HuH-7.5 (cell line): ENCODE results near the gene GPR161.

ENCODE experiments used
- DNase-seq: peaks from one replicate; pipeline ENCODE4 v3.0.0; 2011; ENCODE audit warnings: low spot score

Gene GPR161

GRCh38 chr1:168146626-168147025 lies 9.9 kb upstream of the GPR161 start:
- DNase-seq = no peak

GRCh38 chr1:168146160-168146539 lies 9.4 kb upstream of the GPR161 start:
- DNase-seq = no peak

GRCh38 chr1:168145184-168146159 lies 8.7 kb upstream of the GPR161 start:
- peak; percentile 77 for DNase-seq

- no peak for DNase-seq
These were observed 5.2 kb upstream of the GPR161 start for GRCh38 chr1:168141871-168142385.

GRCh38 chr1:168139070-168139469 lies 2.3 kb upstream of the GPR161 start:
- DNase-seq = no peak

- DNase-seq = no peak
These were observed 1.4 kb upstream of the GPR161 start for GRCh38 chr1:168138134-168138533.

- no peak for DNase-seq
These were observed 738 bp upstream of the GPR161 start for GRCh38 chr1:168137515-168137821.

GRCh38 chr1:168135921-168136708 lies 615 bp downstream of the GPR161 start:
- DNase-seq = peak; percentile 28

GRCh38 chr1:168135116-168135920 lies 1.4 kb downstream of the GPR161 start:
- no peak for DNase-seq

GRCh38 chr1:168134642-168135041 lies 2.1 kb downstream of the GPR161 start:
- DNase-seq = no peak

- DNase-seq = no peak
These were observed 2.6 kb downstream of the GPR161 start for GRCh38 chr1:168134132-168134531.

GRCh38 chr1:168129933-168130332 lies 6.8 kb downstream of the GPR161 start:
- no peak for DNase-seq

GRCh38 chr1:168127503-168127902 lies 9.2 kb downstream of the GPR161 start:
- DNase-seq = no peak

- DNase-seq = no peak
These were observed 11.7 kb downstream of the GPR161 start for GRCh38 chr1:168125051-168125450.

GRCh38 chr1:168121401-168122011 lies 15.2 kb downstream of the GPR161 start:
- DNase-seq = no peak

- DNase-seq = no peak
These were observed 17.0 kb downstream of the GPR161 start for GRCh38 chr1:168119750-168120149.

- DNase-seq = no peak
These were observed 20.4 kb downstream of the GPR161 start for GRCh38 chr1:168116327-168116799.

- DNase-seq = no peak
These were observed 21.9 kb downstream of the GPR161 start for GRCh38 chr1:168114845-168115244.

- DNase-seq = no peak
These were observed 23.9 kb downstream of the GPR161 start for GRCh38 chr1:168112673-168113305.

GRCh38 chr1:168110896-168111545 lies 25.7 kb downstream of the GPR161 start:
- DNase-seq = no peak

- no peak for DNase-seq
These were observed 30.5 kb downstream of the GPR161 start for GRCh38 chr1:168106274-168106673.
